Body of pancreas (tissue), 4 donors: ENCODE results near the gene ZNF608.

ENCODE experiments used
- POLR2A ChIP-seq, 3 donors: fragments of 450-650 bp; IDR thresholded peaks; one replicate each; pipeline ENCODE4 v1.6.1; 2016; ENCODE audit warnings: antibody characterized with exemption in 3 of 3, mild to moderate bottlenecking in 2 of 3
- TF ChIP-seq, protein P1 (sequence below), 7 experiments: fragments of 450-650 bp in 4 of 7; fragments of 200-600 bp in 3 of 7; sonication (generic) in 3 of 7; IDR thresholded peaks; one replicate each; pipeline ENCODE4 v1.5.1; 2016 to 2019; ENCODE audit warnings: antibody characterized with exemption in 7 of 7

DNA sequence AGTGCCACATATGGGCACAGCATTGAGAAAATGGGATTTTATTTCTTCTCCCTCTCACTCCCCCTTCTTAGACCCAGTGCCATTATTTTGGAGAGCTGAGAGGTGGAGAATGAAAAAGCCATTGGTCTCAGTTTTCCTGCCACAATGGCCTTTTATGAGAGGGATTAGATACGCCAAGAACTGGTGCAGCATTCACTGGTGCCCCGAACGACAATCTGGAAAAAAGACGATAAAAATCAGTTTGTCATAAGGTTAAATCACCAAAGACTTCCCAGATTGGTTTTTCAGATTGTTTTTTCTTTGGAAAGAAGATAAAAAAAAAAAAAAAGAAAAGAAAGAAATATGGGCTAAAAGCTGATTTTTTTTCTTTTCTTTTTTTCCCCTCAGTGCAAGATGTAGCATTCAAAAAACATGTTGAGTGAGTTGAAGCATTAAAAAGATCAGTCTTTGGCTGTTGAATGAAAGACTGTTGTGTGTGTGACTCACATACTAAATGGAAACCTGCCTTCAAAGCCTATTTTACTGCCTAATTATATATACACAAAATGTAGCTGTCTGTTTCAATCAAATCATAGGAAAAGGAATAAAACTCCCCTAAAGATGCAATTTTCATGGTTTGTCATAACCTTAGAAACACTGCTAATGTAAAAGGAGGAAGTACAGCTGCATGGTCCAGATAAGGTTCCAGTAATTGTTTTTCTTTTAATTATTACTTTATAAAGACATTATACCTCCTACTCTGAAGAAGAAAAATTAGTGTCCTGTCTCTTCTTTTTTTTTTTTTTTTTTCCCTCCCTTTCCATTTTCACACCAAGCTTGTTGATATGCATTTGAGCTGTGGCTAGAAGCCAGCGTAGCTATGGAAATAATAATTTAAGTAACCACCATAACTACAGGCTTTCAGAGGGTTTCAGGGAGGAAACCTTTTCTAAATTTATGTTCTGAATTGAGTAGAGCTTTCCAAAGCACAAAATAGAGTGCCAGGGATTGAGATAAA, 27.2 kb upstream of the ZNF608 start:
- TF ChIP-seq, protein P1, sequence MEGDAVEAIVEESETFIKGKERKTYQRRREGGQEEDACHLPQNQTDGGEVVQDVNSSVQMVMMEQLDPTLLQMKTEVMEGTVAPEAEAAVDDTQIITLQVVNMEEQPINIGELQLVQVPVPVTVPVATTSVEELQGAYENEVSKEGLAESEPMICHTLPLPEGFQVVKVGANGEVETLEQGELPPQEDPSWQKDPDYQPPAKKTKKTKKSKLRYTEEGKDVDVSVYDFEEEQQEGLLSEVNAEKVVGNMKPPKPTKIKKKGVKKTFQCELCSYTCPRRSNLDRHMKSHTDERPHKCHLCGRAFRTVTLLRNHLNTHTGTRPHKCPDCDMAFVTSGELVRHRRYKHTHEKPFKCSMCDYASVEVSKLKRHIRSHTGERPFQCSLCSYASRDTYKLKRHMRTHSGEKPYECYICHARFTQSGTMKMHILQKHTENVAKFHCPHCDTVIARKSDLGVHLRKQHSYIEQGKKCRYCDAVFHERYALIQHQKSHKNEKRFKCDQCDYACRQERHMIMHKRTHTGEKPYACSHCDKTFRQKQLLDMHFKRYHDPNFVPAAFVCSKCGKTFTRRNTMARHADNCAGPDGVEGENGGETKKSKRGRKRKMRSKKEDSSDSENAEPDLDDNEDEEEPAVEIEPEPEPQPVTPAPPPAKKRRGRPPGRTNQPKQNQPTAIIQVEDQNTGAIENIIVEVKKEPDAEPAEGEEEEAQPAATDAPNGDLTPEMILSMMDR (IDR thresholded peaks at IDR 0.05), result no peak
- TF ChIP-seq POLR2A (IDR thresholded peaks at IDR 0.05), result no peak
